ENCODE results near the gene SLC37A1. TPM values are rescaled to one million over a fixed set of nuclear protein-coding genes. Genes with fewer than 3 reads are reported as not detected.

The SLC37A1 gene
- total RNA-seq, 2 donors from 2014 or later, result 22.7 to 47.0 TPM

- Histone ChIP-seq H3K27me3 (ENCODE audit: control insufficient read depth, insufficient read depth, low read length, poor library complexity, severe bottlenecking) (no peaks in the 10 kb centered on the region), H3K9me3 (ENCODE audit: control insufficient read depth, low read length) (no peaks in the 10 kb centered on the region), H3K9ac (ENCODE audit: extremely low read depth, low read length, poor library complexity, severe bottlenecking) (no peak overlapping the region), H3K4me3 (ENCODE audit: low read length) (no peak overlapping the region), H3K36me3 (ENCODE audit: control insufficient read depth, insufficient read depth, low read length) (no peaks in the 10 kb centered on the region), H3K27ac (ENCODE audit: low read depth, low read length) (no peak overlapping the region), H3K4me1 (ENCODE audit: control insufficient read depth, insufficient read depth, low read length) (peaks cover 10% of the 10 kb centered on the region)
- no peak for TF ChIP-seq CTCF (conservative IDR thresholded peaks at IDR 0.05)
- Mint-ChIP-seq H3K4me3 (no peak overlapping the region), H3K27me3 (ENCODE audit: insufficient read depth) (peaks cover 2% of the 10 kb centered on the region), H3K36me3 (ENCODE audit: low read depth) (no peaks in the 10 kb centered on the region), H3K4me1 (peaks cover 42% of the 10 kb centered on the region), H3K9me3 (no peaks in the 10 kb centered on the region), H3K27ac (no peak overlapping the region)
- DNase-seq, result peak; percentile 39
- 90 to 94% methylated on average over 9 of the region's 9 CpGs for WGBS, 2 experiments (ENCODE audit: insufficient coverage in 1 of 2, insufficient read length in 1 of 2)
These were observed 42.4 kb upstream of the SLC37A1 start for GRCh38 chr21:42471206-42471605.

- no peaks in the 10 kb centered on the region for H3K36me3 ChIP-seq (ENCODE audit: control insufficient read depth, insufficient read depth, low read length)
- TF ChIP-seq CTCF (conservative IDR thresholded peaks at IDR 0.05), result no peak
- H3K27me3 Mint-ChIP-seq (ENCODE audit: insufficient read depth), result peaks cover 2% of the 10 kb centered on the region
- no peaks in the 10 kb centered on the region for H3K36me3 Mint-ChIP-seq (ENCODE audit: low read depth)
- 93% methylated on average over 8 to 13 of the region's 13 CpGs for WGBS, 2 experiments (ENCODE audit: insufficient coverage in 1 of 2, insufficient read length in 1 of 2)
- no peak overlapping the region for H3K4me3 ChIP-seq (ENCODE audit: low read length)
- no peak overlapping the region for H3K27ac Mint-ChIP-seq
- H3K9me3 ChIP-seq (ENCODE audit: control insufficient read depth, low read length), result no peaks in the 10 kb centered on the region
- H3K27me3 ChIP-seq (ENCODE audit: control insufficient read depth, insufficient read depth, low read length, poor library complexity, severe bottlenecking), result no peaks in the 10 kb centered on the region
- DNase-seq, result peak; percentile 26
- H3K4me3 Mint-ChIP-seq, result no peak overlapping the region
- no peaks in the 10 kb centered on the region for H3K9me3 Mint-ChIP-seq
- H3K4me1 Mint-ChIP-seq, result peaks cover 38% of the 10 kb centered on the region
- peaks cover 10% of the 10 kb centered on the region for H3K4me1 ChIP-seq (ENCODE audit: control insufficient read depth, insufficient read depth, low read length)
- no peak overlapping the region for H3K27ac ChIP-seq (ENCODE audit: low read depth, low read length)
- H3K9ac ChIP-seq (ENCODE audit: extremely low read depth, low read length, poor library complexity, severe bottlenecking), result no peak overlapping the region
These were observed 41.8 kb upstream of the SLC37A1 start for GRCh38 chr21:42471716-42472330.

- Histone ChIP-seq H3K9ac (ENCODE audit: extremely low read depth, low read length, poor library complexity, severe bottlenecking) (no peak overlapping the region), H3K36me3 (ENCODE audit: control insufficient read depth, insufficient read depth, low read length) (no peaks in the 10 kb centered on the region), H3K27ac (ENCODE audit: low read depth, low read length) (no peak overlapping the region), H3K4me1 (ENCODE audit: control insufficient read depth, insufficient read depth, low read length) (peaks cover 10% of the 10 kb centered on the region), H3K9me3 (ENCODE audit: control insufficient read depth, low read length) (no peaks in the 10 kb centered on the region), H3K27me3 (ENCODE audit: control insufficient read depth, insufficient read depth, low read length, poor library complexity, severe bottlenecking) (no peaks in the 10 kb centered on the region), H3K4me3 (ENCODE audit: low read length) (no peak overlapping the region)
- no peaks in the 10 kb centered on the region for H3K36me3 Mint-ChIP-seq (ENCODE audit: low read depth)
- no peak overlapping the region for H3K27ac Mint-ChIP-seq
- no peak overlapping the region for H3K4me3 Mint-ChIP-seq
- WGBS, 2 experiments (ENCODE audit: insufficient coverage in 1 of 2, insufficient read length in 1 of 2), result 86 to 87% methylated on average over 3 to 7 of the region's 7 CpGs
- TF ChIP-seq CTCF (conservative IDR thresholded peaks at IDR 0.05), result no peak
- peaks cover 31% of the 10 kb centered on the region for H3K4me1 Mint-ChIP-seq
- no peaks in the 10 kb centered on the region for H3K9me3 Mint-ChIP-seq
- H3K27me3 Mint-ChIP-seq (ENCODE audit: insufficient read depth), result peaks cover 2% of the 10 kb centered on the region
- DNase-seq, result peak; percentile 24
These were observed 41.1 kb upstream of the SLC37A1 start for GRCh38 chr21:42472521-42472920.
